Ishikawa (cell line): Measurements from ENCODE around the gene FBXL17.
A peak's percentile ranks its signal among the peaks of the same experiment; 100 is the strongest.

Source experiments
- CEBPB ChIP-seq: IDR thresholded peaks from 2 replicates; pipeline ENCODE4 v1.6.1; 2012
- CREB1 ChIP-seq: IDR thresholded peaks from 2 replicates; pipeline ENCODE4 v1.6.1; 2012; ENCODE audit warnings: low read depth
- EGR1 ChIP-seq: IDR thresholded peaks from 2 replicates; pipeline ENCODE4 v1.6.1; 2012
- EP300 ChIP-seq: IDR thresholded peaks from 2 replicates; pipeline ENCODE4 v1.6.1; 2012; ENCODE audit warnings: borderline replicate concordance
- NFIC ChIP-seq: IDR thresholded peaks from 2 replicates; pipeline ENCODE4 v1.6.1; 2012
- RAD21 ChIP-seq: IDR thresholded peaks from 2 replicates; pipeline ENCODE4 v1.6.1; 2012; ENCODE audit warnings: low read depth
- TAF1 ChIP-seq: IDR thresholded peaks from 2 replicates; pipeline ENCODE4 v1.6.1; 2012; ENCODE audit warnings: low read depth, mild to moderate bottlenecking
- TCF12 ChIP-seq: IDR thresholded peaks from 2 replicates; pipeline ENCODE4 v1.6.1; 2012; ENCODE audit warnings: low read depth
- TEAD4 ChIP-seq: IDR thresholded peaks from 2 replicates; pipeline ENCODE4 v1.6.1; 2012
- YY1 ChIP-seq: IDR thresholded peaks from 2 replicates; pipeline ENCODE4 v1.6.1; 2012; ENCODE audit warnings: low read depth
- ZBTB7A ChIP-seq: IDR thresholded peaks from 2 replicates; pipeline ENCODE4 v1.6.1; 2012; ENCODE audit warnings: low read depth
- TF ChIP-seq, protein P1 (sequence below): IDR thresholded peaks from 2 replicates; pipeline ENCODE4 v1.6.1; 2012; ENCODE audit warnings: low read depth, mild to moderate bottlenecking
- TF ChIP-seq, protein P2 (sequence below): IDR thresholded peaks from 2 replicates; pipeline ENCODE4 v1.6.1; 2012
- TF ChIP-seq, protein P3 (sequence below): IDR thresholded peaks from 2 replicates; pipeline ENCODE4 v1.6.1; 2012

DNA sequence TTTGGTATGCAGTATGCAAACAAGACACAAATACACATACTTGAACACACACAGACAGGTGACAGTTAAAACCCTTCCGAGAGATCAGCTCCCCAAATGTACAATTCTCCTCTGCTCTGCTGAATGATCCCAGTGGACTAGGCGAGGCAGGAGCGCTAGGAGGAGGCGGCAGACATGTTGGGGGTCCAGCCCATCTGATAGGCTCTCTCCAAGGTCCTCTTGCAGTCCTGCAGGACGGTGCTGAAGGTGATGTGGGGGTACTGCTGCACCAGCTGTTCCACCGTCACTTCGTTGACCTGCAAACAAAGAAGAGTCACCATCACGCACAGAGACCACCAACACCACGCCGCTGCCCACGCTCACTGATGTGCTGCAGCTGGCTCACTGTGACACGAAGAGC is 520.3 kb downstream of the FBXL17 start:
- TF ChIP-seq RAD21 (no peak), NFIC (no peak), TAF1 (no peak), EP300 (no peak), YY1 (no peak), TEAD4 (no peak), CREB1 (no peak), EGR1 (no peak), CEBPB (no peak), ZBTB7A (no peak), TCF12 (no peak)
- TF ChIP-seq, protein P1, sequence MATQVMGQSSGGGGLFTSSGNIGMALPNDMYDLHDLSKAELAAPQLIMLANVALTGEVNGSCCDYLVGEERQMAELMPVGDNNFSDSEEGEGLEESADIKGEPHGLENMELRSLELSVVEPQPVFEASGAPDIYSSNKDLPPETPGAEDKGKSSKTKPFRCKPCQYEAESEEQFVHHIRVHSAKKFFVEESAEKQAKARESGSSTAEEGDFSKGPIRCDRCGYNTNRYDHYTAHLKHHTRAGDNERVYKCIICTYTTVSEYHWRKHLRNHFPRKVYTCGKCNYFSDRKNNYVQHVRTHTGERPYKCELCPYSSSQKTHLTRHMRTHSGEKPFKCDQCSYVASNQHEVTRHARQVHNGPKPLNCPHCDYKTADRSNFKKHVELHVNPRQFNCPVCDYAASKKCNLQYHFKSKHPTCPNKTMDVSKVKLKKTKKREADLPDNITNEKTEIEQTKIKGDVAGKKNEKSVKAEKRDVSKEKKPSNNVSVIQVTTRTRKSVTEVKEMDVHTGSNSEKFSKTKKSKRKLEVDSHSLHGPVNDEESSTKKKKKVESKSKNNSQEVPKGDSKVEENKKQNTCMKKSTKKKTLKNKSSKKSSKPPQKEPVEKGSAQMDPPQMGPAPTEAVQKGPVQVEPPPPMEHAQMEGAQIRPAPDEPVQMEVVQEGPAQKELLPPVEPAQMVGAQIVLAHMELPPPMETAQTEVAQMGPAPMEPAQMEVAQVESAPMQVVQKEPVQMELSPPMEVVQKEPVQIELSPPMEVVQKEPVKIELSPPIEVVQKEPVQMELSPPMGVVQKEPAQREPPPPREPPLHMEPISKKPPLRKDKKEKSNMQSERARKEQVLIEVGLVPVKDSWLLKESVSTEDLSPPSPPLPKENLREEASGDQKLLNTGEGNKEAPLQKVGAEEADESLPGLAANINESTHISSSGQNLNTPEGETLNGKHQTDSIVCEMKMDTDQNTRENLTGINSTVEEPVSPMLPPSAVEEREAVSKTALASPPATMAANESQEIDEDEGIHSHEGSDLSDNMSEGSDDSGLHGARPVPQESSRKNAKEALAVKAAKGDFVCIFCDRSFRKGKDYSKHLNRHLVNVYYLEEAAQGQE: peak; percentile 33; the same call in 1 of the 2 replicates
- TF ChIP-seq, protein P2, sequence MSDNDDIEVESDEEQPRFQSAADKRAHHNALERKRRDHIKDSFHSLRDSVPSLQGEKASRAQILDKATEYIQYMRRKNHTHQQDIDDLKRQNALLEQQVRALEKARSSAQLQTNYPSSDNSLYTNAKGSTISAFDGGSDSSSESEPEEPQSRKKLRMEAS: no peak
- TF ChIP-seq, protein P3, sequence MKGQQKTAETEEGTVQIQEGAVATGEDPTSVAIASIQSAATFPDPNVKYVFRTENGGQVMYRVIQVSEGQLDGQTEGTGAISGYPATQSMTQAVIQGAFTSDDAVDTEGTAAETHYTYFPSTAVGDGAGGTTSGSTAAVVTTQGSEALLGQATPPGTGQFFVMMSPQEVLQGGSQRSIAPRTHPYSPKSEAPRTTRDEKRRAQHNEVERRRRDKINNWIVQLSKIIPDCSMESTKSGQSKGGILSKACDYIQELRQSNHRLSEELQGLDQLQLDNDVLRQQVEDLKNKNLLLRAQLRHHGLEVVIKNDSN: no peak
